Measurements from ENCODE around the gene JSRP1.

The JSRP1 gene

DNA sequence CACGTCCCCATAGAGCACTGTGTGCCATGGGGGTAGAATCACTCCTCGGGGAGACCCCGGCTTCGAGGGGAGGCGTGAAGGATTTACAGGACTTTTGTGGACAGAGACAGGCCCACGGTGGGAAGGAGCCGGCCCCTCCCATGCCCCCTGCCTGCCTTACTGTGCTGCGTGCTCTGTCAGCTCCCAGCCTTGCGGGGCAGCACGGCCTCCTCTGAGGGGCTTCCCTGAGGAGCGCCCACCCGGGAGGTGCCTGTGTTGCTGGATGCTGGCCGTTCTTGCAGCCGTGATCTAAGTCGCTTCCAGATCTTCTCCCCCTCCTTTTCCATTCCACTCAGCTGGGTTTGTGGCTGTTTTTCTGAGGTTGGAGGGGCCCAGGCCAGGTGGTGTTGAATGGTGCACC lies 49.2 kb downstream of the JSRP1 start:
- Histone ChIP-seq H4K20me1 (peaks cover 96 to 100% (median 100%) of the 10 kb centered on the region in 11 experiments), H3K9me3 (replicated peaks in 1 of 11) (no peaks in the 10 kb centered on the region), H3K4me3 (no peak overlapping the region; a peak in 2 of 20 replicates), H3K9ac (peak overlapping the region in 9 of 11 experiments; percentile 15 to 61 (median 47); a peak in 13 of 22 replicates), H3K27ac (0 out of 22 replicates have a peak overlapping the region, but pooled peaks of 1 of the 11 experiments have one; percentile 7), H3K4me1 (peaks cover 25 to 52% (median 45%) of the 10 kb centered on the region in 10 experiments), H3K4me2 (peak overlapping the region; percentile 70 to 90 (median 84)), H3K36me3 (peaks cover 81 to 94% (median 87%) of the 10 kb centered on the region in 11 experiments), H3K27me3 (no peaks in the 10 kb centered on the region)
- no peak for TF ChIP-seq Cebpa-rat (IDR thresholded peaks at IDR 0.05)

GRCh38 chr19:2202366-2202765 lies 53.9 kb downstream of the JSRP1 start:
- no peak overlapping the region for H3K4me3 ChIP-seq
- no peak overlapping the region for H3K27ac ChIP-seq
- H3K36me3 ChIP-seq = peaks cover 78 to 97% (median 85%) of the 10 kb centered on the region in 11 experiments
- no peaks in the 10 kb centered on the region for H3K27me3 ChIP-seq
- peaks cover 29 to 47% (median 36%) of the 10 kb centered on the region in 10 experiments for H3K4me1 ChIP-seq
- no peak for TF ChIP-seq Cebpa-rat (IDR thresholded peaks at IDR 0.05)
- H3K9ac ChIP-seq = no peak overlapping the region
- no peak overlapping the region for H3K4me2 ChIP-seq
- no peaks in the 10 kb centered on the region for H3K9me3 ChIP-seq (replicated peaks in 1 of 11)
- H4K20me1 ChIP-seq = peaks cover 95 to 100% (median 100%) of the 10 kb centered on the region in 11 experiments
